ENCODE measurements around the gene MUS81. TPM values are rescaled to one million over a fixed set of nuclear protein-coding genes. Genes with fewer than 3 reads are reported as not detected.

MUS81 gene
- total and polyA plus RNA-seq, 10 of the 15 experiments (the other 5 are each of a cell fraction or from before 2014, with no cell fraction given): 11.8 to 76.1 (median 48.4) TPM

GRCh38 chr11:65857853-65858680 lies 2.2 kb upstream of the MUS81 start, which contains the start of gene CFL1 (continued):
- TF ChIP-seq, protein P1, sequence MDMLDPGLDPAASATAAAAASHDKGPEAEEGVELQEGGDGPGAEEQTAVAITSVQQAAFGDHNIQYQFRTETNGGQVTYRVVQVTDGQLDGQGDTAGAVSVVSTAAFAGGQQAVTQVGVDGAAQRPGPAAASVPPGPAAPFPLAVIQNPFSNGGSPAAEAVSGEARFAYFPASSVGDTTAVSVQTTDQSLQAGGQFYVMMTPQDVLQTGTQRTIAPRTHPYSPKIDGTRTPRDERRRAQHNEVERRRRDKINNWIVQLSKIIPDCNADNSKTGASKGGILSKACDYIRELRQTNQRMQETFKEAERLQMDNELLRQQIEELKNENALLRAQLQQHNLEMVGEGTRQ (IDR thresholded peaks at IDR 0.05; ENCODE audit: borderline replicate concordance, low read depth, low read length): no peak
- no peak for TF ChIP-seq YBX1 (IDR thresholded peaks at IDR 0.05)
- TF ChIP-seq HDGF (IDR thresholded peaks at IDR 0.05): peak; percentile 50; the same call in 1 of the 2 replicates
- TF ChIP-seq CEBPB (IDR thresholded peaks at IDR 0.05; ENCODE audit: borderline replicate concordance in 1 of 2, low read depth in 2 of 2, low read length in 2 of 2): no peak
- peak; percentile 74 for TF ChIP-seq NR2C1 (IDR thresholded peaks at IDR 0.05)
- 0 out of 2 replicates have a peak, but pooled peaks have one; percentile 12 for TF ChIP-seq PAX5 (IDR thresholded peaks at IDR 0.05; ENCODE audit: borderline replicate concordance, low read depth, low read length)
- peak; percentile 95 for TF ChIP-seq GATAD2B (conservative IDR thresholded peaks at IDR 0.05; ENCODE audit: low read depth)
- TF ChIP-seq, protein P2, sequence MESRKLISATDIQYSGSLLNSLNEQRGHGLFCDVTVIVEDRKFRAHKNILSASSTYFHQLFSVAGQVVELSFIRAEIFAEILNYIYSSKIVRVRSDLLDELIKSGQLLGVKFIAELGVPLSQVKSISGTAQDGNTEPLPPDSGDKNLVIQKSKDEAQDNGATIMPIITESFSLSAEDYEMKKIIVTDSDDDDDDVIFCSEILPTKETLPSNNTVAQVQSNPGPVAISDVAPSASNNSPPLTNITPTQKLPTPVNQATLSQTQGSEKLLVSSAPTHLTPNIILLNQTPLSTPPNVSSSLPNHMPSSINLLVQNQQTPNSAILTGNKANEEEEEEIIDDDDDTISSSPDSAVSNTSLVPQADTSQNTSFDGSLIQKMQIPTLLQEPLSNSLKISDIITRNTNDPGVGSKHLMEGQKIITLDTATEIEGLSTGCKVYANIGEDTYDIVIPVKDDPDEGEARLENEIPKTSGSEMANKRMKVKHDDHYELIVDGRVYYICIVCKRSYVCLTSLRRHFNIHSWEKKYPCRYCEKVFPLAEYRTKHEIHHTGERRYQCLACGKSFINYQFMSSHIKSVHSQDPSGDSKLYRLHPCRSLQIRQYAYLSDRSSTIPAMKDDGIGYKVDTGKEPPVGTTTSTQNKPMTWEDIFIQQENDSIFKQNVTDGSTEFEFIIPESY (IDR thresholded peaks at IDR 0.05): no peak
- TF ChIP-seq PKNOX1 (IDR thresholded peaks at IDR 0.05): no peak; the same call in 1 of the 2 replicates
- no peak for TF ChIP-seq CREB1 (IDR thresholded peaks at IDR 0.05; ENCODE audit: low read depth)
- TF ChIP-seq ZNF274 (IDR thresholded peaks at IDR 0.05; ENCODE audit: insufficient read depth, insufficient read length): no peak
- TF ChIP-seq GABPA (IDR thresholded peaks at IDR 0.05; ENCODE audit: low read depth): no peak
- no peak for TF ChIP-seq MLLT1 (IDR thresholded peaks at IDR 0.05)
- no peak for TF ChIP-seq ESRRA (IDR thresholded peaks at IDR 0.05; ENCODE audit: low read length)
- TF ChIP-seq, protein P3, sequence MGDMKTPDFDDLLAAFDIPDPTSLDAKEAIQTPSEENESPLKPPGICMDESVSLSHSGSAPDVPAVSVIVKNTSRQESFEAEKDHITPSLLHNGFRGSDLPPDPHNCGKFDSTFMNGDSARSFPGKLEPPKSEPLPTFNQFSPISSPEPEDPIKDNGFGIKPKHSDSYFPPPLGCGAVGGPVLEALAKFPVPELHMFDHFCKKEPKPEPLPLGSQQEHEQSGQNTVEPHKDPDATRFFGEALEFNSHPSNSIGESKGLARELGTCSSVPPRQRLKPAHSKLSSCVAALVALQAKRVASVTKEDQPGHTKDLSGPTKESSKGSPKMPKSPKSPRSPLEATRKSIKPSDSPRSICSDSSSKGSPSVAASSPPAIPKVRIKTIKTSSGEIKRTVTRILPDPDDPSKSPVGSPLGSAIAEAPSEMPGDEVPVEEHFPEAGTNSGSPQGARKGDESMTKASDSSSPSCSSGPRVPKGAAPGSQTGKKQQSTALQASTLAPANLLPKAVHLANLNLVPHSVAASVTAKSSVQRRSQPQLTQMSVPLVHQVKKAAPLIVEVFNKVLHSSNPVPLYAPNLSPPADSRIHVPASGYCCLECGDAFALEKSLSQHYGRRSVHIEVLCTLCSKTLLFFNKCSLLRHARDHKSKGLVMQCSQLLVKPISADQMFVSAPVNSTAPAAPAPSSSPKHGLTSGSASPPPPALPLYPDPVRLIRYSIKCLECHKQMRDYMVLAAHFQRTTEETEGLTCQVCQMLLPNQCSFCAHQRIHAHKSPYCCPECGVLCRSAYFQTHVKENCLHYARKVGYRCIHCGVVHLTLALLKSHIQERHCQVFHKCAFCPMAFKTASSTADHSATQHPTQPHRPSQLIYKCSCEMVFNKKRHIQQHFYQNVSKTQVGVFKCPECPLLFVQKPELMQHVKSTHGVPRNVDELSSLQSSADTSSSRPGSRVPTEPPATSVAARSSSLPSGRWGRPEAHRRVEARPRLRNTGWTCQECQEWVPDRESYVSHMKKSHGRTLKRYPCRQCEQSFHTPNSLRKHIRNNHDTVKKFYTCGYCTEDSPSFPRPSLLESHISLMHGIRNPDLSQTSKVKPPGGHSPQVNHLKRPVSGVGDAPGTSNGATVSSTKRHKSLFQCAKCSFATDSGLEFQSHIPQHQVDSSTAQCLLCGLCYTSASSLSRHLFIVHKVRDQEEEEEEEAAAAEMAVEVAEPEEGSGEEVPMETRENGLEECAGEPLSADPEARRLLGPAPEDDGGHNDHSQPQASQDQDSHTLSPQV (IDR thresholded peaks at IDR 0.05): no peak
- no peak for TF ChIP-seq EZH2 (IDR thresholded peaks at IDR 0.05; ENCODE audit: borderline replicate concordance, control insufficient read depth, low read depth, low read length)
- TF ChIP-seq NFIC (IDR thresholded peaks at IDR 0.05; ENCODE audit: low read depth, low read length): no peak
- no peak for TF ChIP-seq SPI1 (IDR thresholded peaks at IDR 0.05; ENCODE audit: borderline replicate concordance, insufficient read depth, low read depth, low read length)
- TF ChIP-seq BMI1 (IDR thresholded peaks at IDR 0.05; ENCODE audit: borderline replicate concordance): no peak
- no peak for TF ChIP-seq MTA2 (IDR thresholded peaks at IDR 0.05; ENCODE audit: low read depth)
